WTC11 (cell line): ENCODE data around the gene TSPAN18.

Experiments
- ATF2 ChIP-seq: sonication (generic); formaldehyde crosslinking; IDR thresholded peaks from 2 replicates; pipeline ENCODE4 v1.8.1; 2022; ENCODE audit warnings: low read depth, missing genetic modification reagents, borderline replicate concordance
- CREM ChIP-seq: sonication (generic); formaldehyde crosslinking; IDR thresholded peaks from 2 replicates; pipeline ENCODE4 v1.8.1; 2022; ENCODE audit warnings: mild to moderate bottlenecking, missing genetic modification reagents, moderate library complexity
- CTCF ChIP-seq: fragments of 200-600 bp; IDR thresholded peaks from 2 replicates; pipeline ENCODE4 v1.8.0; 2022; ENCODE audit warnings: antibody characterized with exemption
- E2F1 ChIP-seq: sonication (generic); formaldehyde crosslinking; IDR thresholded peaks from 2 replicates; pipeline ENCODE4 v1.8.0; 2022; ENCODE audit warnings: mild to moderate bottlenecking, missing genetic modification reagents
- EMX1 ChIP-seq: fragments of 250-450 bp; sonication (Bioruptor Pico); IDR thresholded peaks from 2 replicates; pipeline ENCODE4 v1.8.0; 2021; ENCODE audit warnings: mild to moderate bottlenecking
- FOXP1 ChIP-seq: sonication (generic); formaldehyde crosslinking; IDR thresholded peaks from 2 replicates; pipeline ENCODE4 v1.8.0; 2022; ENCODE audit warnings: missing genetic modification reagents, mild to moderate bottlenecking, moderate library complexity, borderline replicate concordance
- HMGXB4 ChIP-seq: sonication (generic); formaldehyde crosslinking; IDR thresholded peaks from 2 replicates; pipeline ENCODE4 v1.8.1; 2023; ENCODE audit warnings: mild to moderate bottlenecking, moderate library complexity, missing genetic modification reagents
- IRF1 ChIP-seq: sonication (generic); formaldehyde crosslinking; IDR thresholded peaks from 2 replicates; pipeline ENCODE4 v1.8.0; 2023; ENCODE audit warnings: missing genetic modification reagents
- JAZF1 ChIP-seq: fragments of 250-450 bp; sonication (Bioruptor Pico); IDR thresholded peaks from 2 replicates; pipeline ENCODE4 v1.9.0; 2021; ENCODE audit warnings: moderate library complexity, mild to moderate bottlenecking, inconsistent platforms
- TEAD4 ChIP-seq: sonication (generic); formaldehyde crosslinking; IDR thresholded peaks from 2 replicates; pipeline ENCODE4 v1.8.0; 2022; ENCODE audit warnings: mild to moderate bottlenecking, missing genetic modification reagents

- TF ChIP-seq CTCF (no peak), EMX1 (CRISPR knock-in tag) (no peak), CREM (no peak), IRF1 (CRISPR knock-in tag) (no peak), HMGXB4 (CRISPR knock-in tag) (no peak), E2F1 (CRISPR knock-in tag) (no peak), TEAD4 (no peak), FOXP1 (CRISPR knock-in tag) (no peak), ATF2 (CRISPR knock-in tag) (no peak), JAZF1 (CRISPR knock-in tag) (no peak)
These were observed 130.8 kb downstream of the TSPAN18 start for GRCh38 chr11:44857490-44858090.
